SK-N-SH (cell line): Measurements from ENCODE around the gene ABCA7. TPM values are rescaled to one million over a fixed set of nuclear protein-coding genes. Genes with fewer than 3 reads are reported as not detected.
A peak's percentile ranks its signal among the peaks of the same experiment; 100 is the strongest.

Source experiments
- CTCF ChIA-PET: fragments of 300-600, 350-600 bp; formaldehyde crosslinking; extraction: SDS; loops from one replicate; lab custom pipeline; 2021; lab: Yijun Ruan, JAX
- POLR2A ChIA-PET: fragments of 350-600 bp; sonication (Branson Sonifier 250); formaldehyde crosslinking; extraction: SDS; loops from one replicate; lab custom pipeline; 2020; ENCODE audit warnings: antibody characterized with exemption, inconsistent platforms; lab: Yijun Ruan, JAX
- DNase-seq: peaks from one replicate; pipeline ENCODE4 v3.0.0; 2012
- H2AFZ ChIP-seq: fragments of 200-600 bp; sonication (generic); 2 replicates; pipeline ENCODE4 v1.8.1; 2016; ENCODE audit warnings: antibody characterized with exemption, mild to moderate bottlenecking, low read depth
- H3F3A ChIP-seq: fragments of 200-600 bp; sonication (generic); replicated peaks from 2 replicates; pipeline ENCODE3; 2016; ENCODE audit warnings: antibody characterized with exemption, mild to moderate bottlenecking; ENCODE audit not compliant: insufficient read depth
- H3K27ac ChIP-seq, 2 experiments: fragments of 200-500 bp in 1 of 2; fragments of 200-600 bp in 1 of 2; sonication (Bioruptor generic) in 1 of 2; sonication (generic), shearing (Covaris generic) in 1 of 2; 2 replicates each; pipeline versions ENCODE4 v1.5.1 to v1.6.1; 2014 to 2016; ENCODE audit warnings: low read depth in 2 of 2, inconsistent platforms in 1 of 2, low read length in 1 of 2, mild to moderate bottlenecking in 1 of 2, mixed read lengths in 1 of 2
- H3K27me3 ChIP-seq: fragments of 200-600 bp; sonication (generic), shearing (Covaris generic); 2 replicates; pipeline ENCODE4 v1.6.1; 2016; ENCODE audit warnings: mixed run types; ENCODE audit not compliant: insufficient read depth
- H3K36me3 ChIP-seq, 2 experiments: fragments of 200-500 bp in 1 of 2; fragments of 200-600 bp in 1 of 2; sonication (Bioruptor generic) in 1 of 2; sonication (generic) in 1 of 2; replicated peaks in 1 of 2; 2 replicates each; pipeline versions ENCODE3 to v1.5.1; 2014 to 2016; ENCODE audit warnings: low read length in 1 of 2, mild to moderate bottlenecking in 1 of 2; ENCODE audit not compliant: insufficient read depth in 2 of 2, control insufficient read depth in 1 of 2
- H3K4me1 ChIP-seq, 2 experiments: fragments of 200-500 bp in 1 of 2; fragments of 200-600 bp in 1 of 2; sonication (Bioruptor generic) in 1 of 2; sonication (generic), shearing (Covaris generic) in 1 of 2; 2 replicates each; pipeline versions ENCODE4 v1.5.1 to v1.6.1; 2014 to 2016; ENCODE audit warnings: low read depth in 1 of 2, low read length in 1 of 2, mixed run types in 1 of 2; ENCODE audit not compliant: insufficient read depth in 2 of 2, control insufficient read depth in 1 of 2
- H3K4me2 ChIP-seq: fragments of 200-600 bp; sonication (generic), shearing (Covaris generic); 2 replicates; pipeline ENCODE4 v1.6.1; 2017; ENCODE audit warnings: mixed run types
- H3K4me3 ChIP-seq, 2 experiments: fragments of 200-500 bp in 1 of 2; fragments of 200-600 bp in 1 of 2; sonication (Bioruptor generic) in 1 of 2; sonication (generic), shearing (Covaris generic) in 1 of 2; 2 replicates each; pipeline versions ENCODE4 v1.5.1 to v1.8.1; 2014 to 2016; ENCODE audit warnings: low read depth in 2 of 2, inconsistent platforms in 1 of 2, low read length in 1 of 2, mild to moderate bottlenecking in 1 of 2, mixed read lengths in 1 of 2, moderate library complexity in 1 of 2
- H3K79me2 ChIP-seq: fragments of 200-600 bp; sonication (generic); 2 replicates; pipeline ENCODE4 v1.8.1; 2017; ENCODE audit warnings: mild to moderate bottlenecking; ENCODE audit not compliant: insufficient read depth
- H3K9ac ChIP-seq: fragments of 200-600 bp; sonication (generic); 2 replicates; pipeline ENCODE4 v1.6.1; 2017; ENCODE audit warnings: mixed run types
- H3K9me2 ChIP-seq: fragments of 200-600 bp; sonication (generic); 2 replicates; pipeline ENCODE4 v1.6.1; 2017; ENCODE audit warnings: mixed run types
- H3K9me3 ChIP-seq: fragments of 200-600 bp; sonication (generic); 2 replicates; pipeline ENCODE4 v1.6.1; 2017; ENCODE audit warnings: mixed run types, mild to moderate bottlenecking, moderate library complexity
- H4K20me1 ChIP-seq: fragments of 200-600 bp; sonication (generic); 2 replicates; pipeline ENCODE4 v1.6.1; 2017; ENCODE audit warnings: mild to moderate bottlenecking, mixed run types; ENCODE audit not compliant: insufficient read depth
- ELF1 ChIP-seq: IDR thresholded peaks from 2 replicates; pipeline ENCODE4 v1.4.0; 2012
- GATA2 ChIP-seq: sonication (generic); formaldehyde crosslinking; IDR thresholded peaks from 2 replicates; pipeline ENCODE4 v1.5.0; 2020; ENCODE audit warnings: mild to moderate bottlenecking, missing genetic modification reagents
- MAX ChIP-seq: IDR thresholded peaks from 2 replicates; pipeline ENCODE4 v1.4.0; 2012; ENCODE audit warnings: low read depth
- MXI1 ChIP-seq: IDR thresholded peaks from 2 replicates; pipeline ENCODE4 v1.6.1; 2012; ENCODE audit warnings: mild to moderate bottlenecking, low read depth, low read length, improper control_type of control experiment
- NRF1 ChIP-seq: IDR thresholded peaks from 2 replicates; pipeline ENCODE4 v1.6.1; 2012; ENCODE audit warnings: low read depth, mild to moderate bottlenecking, low read length
- POLR2AphosphoS5 ChIP-seq: IDR thresholded peaks from 2 replicates; pipeline ENCODE4 v1.6.1; 2012; ENCODE audit warnings: low read depth, low read length
- REST ChIP-seq: IDR thresholded peaks from 2 replicates; pipeline ENCODE4 v1.6.1; 2012; ENCODE audit warnings: mild to moderate bottlenecking, low read depth, low read length, moderate library complexity
- SMC3 ChIP-seq: IDR thresholded peaks from 2 replicates; pipeline ENCODE4 v1.6.1; 2012; ENCODE audit warnings: low read depth, low read length, improper control_type of control experiment
- WGBS: methylation state at CpG from one replicate; pipeline ENCODE4 v1.1.6; 2017; ENCODE audit warnings: low lambda C conversion rate; 5-methylcytosine and 5-hydroxymethylcytosine counted together
- polyA plus RNA-seq, 3 experiments: library from polyadenylated mRNA; depleted of rRNA; stranded (reverse); fragments of >200 nt; gene quantifications; 2 replicates each; pipeline ENCODE4 v1.2.3, GENCODE V29; 2012

Gene ABCA7
- polyA plus RNA-seq, 1 of the 3 experiments (the other 2 are of a cell fraction), result 7.8 TPM

- H2AFZ ChIP-seq, result no peak overlapping the region
- no peaks in the 10 kb centered on the region for H3K9me3 ChIP-seq
- no peaks in the 10 kb centered on the region for H3K27me3 ChIP-seq
- peaks cover 13% of the 10 kb centered on the region for H3F3A ChIP-seq
- DNase-seq, result no peak
- no peaks in the 10 kb centered on the region for H4K20me1 ChIP-seq
- no peak overlapping the region for H3K4me2 ChIP-seq
- CTCF ChIA-PET, result interaction anchor here (1.3 to 2.0 kb wide), 4 partner anchors 16 to 159 kb away, joined by 5 read pairs; no protein-coding TSS in a partner anchor
- peaks cover 0 to 14% of the 10 kb centered on the region in 2 experiments; a peak in 2 of 4 replicates for H3K4me1 ChIP-seq
- H3K27ac ChIP-seq, result no peak overlapping the region
- no peak overlapping the region for H3K4me3 ChIP-seq
- H3K9me2 ChIP-seq, result no peaks in the 10 kb centered on the region
- no peak for TF ChIP-seq REST
- TF ChIP-seq NRF1, result no peak
- TF ChIP-seq SMC3, result no peak
- TF ChIP-seq MAX, result no peak
- no peak for TF ChIP-seq ELF1
- TF ChIP-seq GATA2, result no peak
- TF ChIP-seq, all 33 proteins: peak for 0
- Histone ChIP-seq H3K79me2 (no peaks in the 10 kb centered on the region), H3K36me3 (peaks cover 0 to 13% of the 10 kb centered on the region in 2 experiments), H3K9ac (no peak overlapping the region)
- WGBS, result 74% methylated on average over 8 of the region's 8 CpGs
- POLR2A ChIA-PET, result interaction anchor here (0.5 to 1.9 kb wide), 2 partner anchors 10 to 246 kb away, joined by 3 to 5 read pairs; no protein-coding TSS in a partner anchor
These were observed 45.2 kb downstream of the ABCA7 start for GRCh38 chr19:1085053-1085658.

- Histone ChIP-seq H4K20me1 (no peaks in the 10 kb centered on the region), H3K79me2 (no peaks in the 10 kb centered on the region), H3K4me3 (no peak overlapping the region), H3K9me3 (no peaks in the 10 kb centered on the region), H3K27me3 (no peaks in the 10 kb centered on the region), H3F3A (peaks cover 13% of the 10 kb centered on the region), H3K36me3 (peaks cover 0 to 15% of the 10 kb centered on the region in 2 experiments), H3K9me2 (no peaks in the 10 kb centered on the region), H3K9ac (no peak overlapping the region), H3K27ac (no peak overlapping the region), H3K4me1 (peaks cover 0 to 12% of the 10 kb centered on the region in 2 experiments; a peak in 2 of 4 replicates), H3K4me2 (no peak overlapping the region), H2AFZ (no peak overlapping the region)
- 67% methylated on average over 17 of the region's 38 CpGs for WGBS
- DNase-seq, result no peak
- no peak for TF ChIP-seq MXI1
- peak; percentile 12 for TF ChIP-seq POLR2AphosphoS5
- CTCF ChIA-PET, result interaction anchor here (1.3 to 2.0 kb wide), 5 partner anchors 16 to 158 kb away, joined by 5 read pairs; no protein-coding TSS in a partner anchor
- POLR2A ChIA-PET, result interaction anchor here (0.5 to 1.9 kb wide), 2 partner anchors 11 to 246 kb away, joined by 3 to 5 read pairs; no protein-coding TSS in a partner anchor
These were observed 46.0 kb downstream of the ABCA7 start for GRCh38 chr19:1085676-1086442.
